MG63 (cell line): ENCODE data around the gene LRRC14B. TPM values are rescaled to one million over a fixed set of nuclear protein-coding genes. Genes with fewer than 3 reads are reported as not detected.

Source experiments
- DNase-seq: peaks from one replicate; pipeline ENCODE4 v3.0.0-alpha.2; 2020
- H3K27me3 ChIP-seq: fragments of 250-450 bp; sonication (Bioruptor Pico); 2 replicates; pipeline ENCODE4 v1.5.1; 2020; ENCODE audit warnings: mild to moderate bottlenecking, moderate library complexity
- H3K36me3 ChIP-seq: fragments of 250-450 bp; sonication (Bioruptor Pico); 2 replicates; pipeline ENCODE4 v1.5.1; 2020; ENCODE audit warnings: mild to moderate bottlenecking, moderate library complexity
- H3K4me3 ChIP-seq: fragments of 250-450 bp; sonication (Bioruptor Pico); 2 replicates; pipeline ENCODE4 v1.5.1; 2020; ENCODE audit warnings: mild to moderate bottlenecking, moderate library complexity
- H3K9me3 ChIP-seq: fragments of 250-450 bp; sonication (Bioruptor Pico); 2 replicates; pipeline ENCODE4 v1.5.1; 2020; ENCODE audit warnings: mild to moderate bottlenecking, moderate library complexity
- total RNA-seq: library from RNA; depleted of rRNA; stranded (reverse); fragments of >200 nt; shearing (Covaris generic); gene quantifications from 2 replicates; pipeline ENCODE4 v1.2.3, GENCODE V29; 2014; ENCODE audit warnings: low replicate concordance; rRNA removed

The LRRC14B gene
- total RNA-seq: not detected in 2 replicates

- H3K27me3 ChIP-seq: no peaks in the 10 kb centered on the region
- no peaks in the 10 kb centered on the region for H3K9me3 ChIP-seq
- H3K36me3 ChIP-seq: no peaks in the 10 kb centered on the region
- peak; percentile 88 for DNase-seq
- H3K4me3 ChIP-seq: no peak within 1 kb of the TSS
Measured at GRCh38 chr5:191036-191948, at the start of gene LRRC14B. Gene LRRC14B, plus strand, starts transcription at chr5:191495. Its CDS starts 44 bp downstream, at chr5:191539.

- Histone ChIP-seq H3K27me3 (no peaks in the 10 kb centered on the region), H3K4me3 (no peak overlapping the region), H3K9me3 (no peaks in the 10 kb centered on the region), H3K36me3 (no peaks in the 10 kb centered on the region)
- DNase-seq: no peak
Measured at GRCh38 chr5:141761-142160, 49.5 kb upstream of the LRRC14B start.

GRCh38 chr5:142246-142810, 49.0 kb upstream of the LRRC14B start:
- Histone ChIP-seq H3K27me3 (no peaks in the 10 kb centered on the region), H3K36me3 (no peaks in the 10 kb centered on the region), H3K9me3 (peaks cover 3% of the 10 kb centered on the region), H3K4me3 (no peak overlapping the region)
- no peak for DNase-seq

- H3K36me3 ChIP-seq: no peaks in the 10 kb centered on the region
- H3K27me3 ChIP-seq: no peaks in the 10 kb centered on the region
- peaks cover 10% of the 10 kb centered on the region for H3K9me3 ChIP-seq
- DNase-seq: no peak
- no peak overlapping the region for H3K4me3 ChIP-seq
Measured at GRCh38 chr5:143041-143440, 48.3 kb upstream of the LRRC14B start.

GRCh38 chr5:144941-145340, 46.4 kb upstream of the LRRC14B start:
- H3K27me3 ChIP-seq: no peaks in the 10 kb centered on the region
- no peaks in the 10 kb centered on the region for H3K36me3 ChIP-seq
- H3K9me3 ChIP-seq: peaks cover 20% of the 10 kb centered on the region
- no peak overlapping the region for H3K4me3 ChIP-seq
- no peak for DNase-seq

GRCh38 chr5:145585-146323, 45.5 kb upstream of the LRRC14B start:
- DNase-seq: no peak
- H3K27me3 ChIP-seq: no peaks in the 10 kb centered on the region
- no peak overlapping the region for H3K4me3 ChIP-seq
- H3K9me3 ChIP-seq: peaks cover 23% of the 10 kb centered on the region
- H3K36me3 ChIP-seq: no peaks in the 10 kb centered on the region

GRCh38 chr5:147751-148150, 43.5 kb upstream of the LRRC14B start:
- no peak for DNase-seq
- Histone ChIP-seq H3K27me3 (no peaks in the 10 kb centered on the region), H3K36me3 (no peaks in the 10 kb centered on the region), H3K9me3 (peaks cover 23% of the 10 kb centered on the region), H3K4me3 (no peak overlapping the region)

GRCh38 chr5:149745-150485, 41.4 kb upstream of the LRRC14B start:
- Histone ChIP-seq H3K9me3 (peaks cover 23% of the 10 kb centered on the region), H3K27me3 (no peaks in the 10 kb centered on the region), H3K4me3 (no peak overlapping the region), H3K36me3 (no peaks in the 10 kb centered on the region)
- no peak for DNase-seq

- no peak for DNase-seq
- Histone ChIP-seq H3K36me3 (no peaks in the 10 kb centered on the region), H3K4me3 (no peak overlapping the region), H3K9me3 (peaks cover 23% of the 10 kb centered on the region), H3K27me3 (no peaks in the 10 kb centered on the region)
Measured at GRCh38 chr5:150746-151145, 40.5 kb upstream of the LRRC14B start.

GRCh38 chr5:152077-152476, 39.2 kb upstream of the LRRC14B start:
- Histone ChIP-seq H3K4me3 (no peak overlapping the region), H3K27me3 (no peaks in the 10 kb centered on the region), H3K9me3 (peaks cover 23% of the 10 kb centered on the region), H3K36me3 (no peaks in the 10 kb centered on the region)
- DNase-seq: no peak

- Histone ChIP-seq H3K4me3 (no peak overlapping the region), H3K27me3 (no peaks in the 10 kb centered on the region), H3K36me3 (no peaks in the 10 kb centered on the region), H3K9me3 (peaks cover 12% of the 10 kb centered on the region)
- DNase-seq: no peak
Measured at GRCh38 chr5:153256-153655, 38.0 kb upstream of the LRRC14B start.

GRCh38 chr5:154236-154635, 37.1 kb upstream of the LRRC14B start:
- no peak overlapping the region for H3K4me3 ChIP-seq
- H3K27me3 ChIP-seq: no peaks in the 10 kb centered on the region
- peaks cover 3% of the 10 kb centered on the region; the same call in 1 of the 2 replicates for H3K9me3 ChIP-seq
- no peaks in the 10 kb centered on the region for H3K36me3 ChIP-seq
- no peak for DNase-seq

- no peak for DNase-seq
- no peaks in the 10 kb centered on the region for H3K27me3 ChIP-seq
- H3K36me3 ChIP-seq: no peaks in the 10 kb centered on the region
- peaks cover 3% of the 10 kb centered on the region; the same call in 1 of the 2 replicates for H3K9me3 ChIP-seq
- no peak overlapping the region for H3K4me3 ChIP-seq
Measured at GRCh38 chr5:154826-155225, 36.5 kb upstream of the LRRC14B start.

- Histone ChIP-seq H3K36me3 (no peaks in the 10 kb centered on the region), H3K9me3 (no peaks in the 10 kb centered on the region), H3K27me3 (no peaks in the 10 kb centered on the region), H3K4me3 (no peak overlapping the region)
- no peak for DNase-seq
Measured at GRCh38 chr5:155651-156410, 35.5 kb upstream of the LRRC14B start.

- Histone ChIP-seq H3K9me3 (no peaks in the 10 kb centered on the region), H3K36me3 (no peaks in the 10 kb centered on the region), H3K27me3 (no peaks in the 10 kb centered on the region), H3K4me3 (no peak overlapping the region)
- DNase-seq: no peak
Measured at GRCh38 chr5:156411-157072, 34.8 kb upstream of the LRRC14B start.
